Suprapubic skin (tissue), 4 donors: ENCODE data around the gene DLG1.

Experiments
- EP300 ChIP-seq: sonication (generic); formaldehyde crosslinking; IDR thresholded peaks from one replicate; pipeline ENCODE4 v1.6.1; 2017; ENCODE audit warnings: antibody characterized with exemption
- POLR2A ChIP-seq, 2 donors: fragments of 450-650 bp; IDR thresholded peaks; one replicate each; pipeline ENCODE4 v1.6.1; 2017; ENCODE audit warnings: antibody characterized with exemption in 2 of 2, mild to moderate bottlenecking in 2 of 2, moderate library complexity in 2 of 2
- POLR2AphosphoS5 ChIP-seq, 3 donors: sonication (generic); formaldehyde crosslinking; IDR thresholded peaks; one replicate each; pipeline ENCODE4 v1.6.1; 2017; ENCODE audit warnings: antibody characterized with exemption in 3 of 3
- TF ChIP-seq, protein P1 (sequence below), 2 donors: fragments of 200-600 bp in 1 of 2; fragments of 450-650 bp in 1 of 2; sonication (generic) in 1 of 2; IDR thresholded peaks; one replicate each; pipeline ENCODE4 v1.5.1; 2016 to 2019; ENCODE audit warnings: antibody characterized with exemption in 2 of 2, mild to moderate bottlenecking in 1 of 2, moderate library complexity in 1 of 2

DNA sequence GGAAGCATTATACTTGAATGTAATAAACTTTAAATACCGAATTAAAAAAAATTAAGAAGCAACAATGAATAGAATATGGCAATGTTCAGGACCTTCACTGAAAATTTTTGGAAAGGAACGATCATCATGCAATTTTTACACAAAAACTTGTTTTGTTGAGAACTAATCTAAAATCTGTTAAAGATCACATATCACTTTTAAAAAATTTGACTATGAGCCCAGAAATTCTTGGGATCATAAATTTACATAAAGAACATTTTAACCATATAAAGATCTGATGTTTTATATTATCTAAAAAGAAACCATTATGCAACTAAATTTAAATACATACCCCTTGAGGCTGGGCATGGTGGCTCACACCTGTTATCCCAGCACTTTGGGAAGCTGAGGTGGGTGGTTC lies 192.6 kb downstream of the DLG1 start:
- TF ChIP-seq POLR2A (IDR thresholded peaks at IDR 0.05) (no peak), POLR2AphosphoS5 (IDR thresholded peaks at IDR 0.05) (no peak), EP300 (no peak)
- TF ChIP-seq, protein P1, sequence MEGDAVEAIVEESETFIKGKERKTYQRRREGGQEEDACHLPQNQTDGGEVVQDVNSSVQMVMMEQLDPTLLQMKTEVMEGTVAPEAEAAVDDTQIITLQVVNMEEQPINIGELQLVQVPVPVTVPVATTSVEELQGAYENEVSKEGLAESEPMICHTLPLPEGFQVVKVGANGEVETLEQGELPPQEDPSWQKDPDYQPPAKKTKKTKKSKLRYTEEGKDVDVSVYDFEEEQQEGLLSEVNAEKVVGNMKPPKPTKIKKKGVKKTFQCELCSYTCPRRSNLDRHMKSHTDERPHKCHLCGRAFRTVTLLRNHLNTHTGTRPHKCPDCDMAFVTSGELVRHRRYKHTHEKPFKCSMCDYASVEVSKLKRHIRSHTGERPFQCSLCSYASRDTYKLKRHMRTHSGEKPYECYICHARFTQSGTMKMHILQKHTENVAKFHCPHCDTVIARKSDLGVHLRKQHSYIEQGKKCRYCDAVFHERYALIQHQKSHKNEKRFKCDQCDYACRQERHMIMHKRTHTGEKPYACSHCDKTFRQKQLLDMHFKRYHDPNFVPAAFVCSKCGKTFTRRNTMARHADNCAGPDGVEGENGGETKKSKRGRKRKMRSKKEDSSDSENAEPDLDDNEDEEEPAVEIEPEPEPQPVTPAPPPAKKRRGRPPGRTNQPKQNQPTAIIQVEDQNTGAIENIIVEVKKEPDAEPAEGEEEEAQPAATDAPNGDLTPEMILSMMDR (IDR thresholded peaks at IDR 0.05), result no peak
